ENCODE data around the gene OR4D9. TPM values are rescaled to one million over a fixed set of nuclear protein-coding genes. Genes with fewer than 3 reads are reported as not detected.

The OR4D9 gene
- total and polyA plus RNA-seq, 2 donors (not counting 1 experiment from before 2014, with no cell fraction given): not detected

DNA sequence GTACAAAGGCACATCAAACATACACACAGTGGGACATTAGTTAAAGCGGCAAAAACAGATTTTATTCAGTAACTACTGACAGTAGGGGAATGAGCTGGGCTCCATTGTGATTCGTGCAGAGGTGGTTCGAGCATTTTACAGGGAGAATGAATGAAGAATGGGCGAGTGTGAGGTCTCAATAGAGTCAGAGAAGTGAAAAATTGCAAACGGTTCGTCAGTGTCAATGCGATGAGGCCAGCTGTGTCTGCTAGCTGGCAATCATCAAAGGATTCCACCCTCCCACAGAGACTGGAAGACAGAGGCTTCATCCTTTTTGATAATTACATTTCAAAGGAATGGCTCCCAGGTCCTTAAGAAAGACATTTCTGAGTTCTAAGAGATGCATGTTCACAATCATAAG, 17.4 kb downstream of the OR4D9 start:
- Histone ChIP-seq H3K9ac (ENCODE audit: low read length) (no peak overlapping the region), H3K4me3 (ENCODE audit: control extremely low read depth in 1 of 5, extremely low read depth in 1 of 5, insufficient read depth in 1 of 5, low read depth in 2 of 5, low read length in 4 of 5) (no peak overlapping the region), H3K4me2 (replicated peaks; ENCODE audit: low read depth, low read length, poor library complexity, severe bottlenecking) (no peak overlapping the region), H3K27ac (ENCODE audit: low read length in 2 of 2) (no peak overlapping the region), H4K20me1 (ENCODE audit: control insufficient read depth, insufficient read depth, low read length, poor library complexity, severe bottlenecking) (no peaks in the 10 kb centered on the region), H3K9me3 (ENCODE audit: control extremely low read depth in 1 of 3, control insufficient read depth in 2 of 3, insufficient read depth in 1 of 3, low read length in 2 of 3) (no peaks in the 10 kb centered on the region), H3K79me2 (ENCODE audit: control insufficient read depth, insufficient read depth, low read length) (no peaks in the 10 kb centered on the region), H2AFZ (ENCODE audit: insufficient read depth, low read depth, low read length, poor library complexity, severe bottlenecking) (no peak overlapping the region), H3K36me3 (replicated peaks in 1 of 2; ENCODE audit: control extremely low read depth in 1 of 2, control insufficient read depth in 1 of 2, extremely low read depth in 1 of 2, insufficient read depth in 2 of 2, low read length in 1 of 2) (no peaks in the 10 kb centered on the region), H3K27me3 (replicated peaks in 1 of 4; ENCODE audit: control extremely low read depth in 1 of 4, control insufficient read depth in 3 of 4, insufficient read depth in 4 of 4, low read length in 3 of 4) (no peaks in the 10 kb centered on the region), H3K4me1 (ENCODE audit: control insufficient read depth in 2 of 2, insufficient read depth in 2 of 2, low read length in 2 of 2) (no peaks in the 10 kb centered on the region)
- intact Hi-C loops (cut with micrococcal nuclease): no loop called here
- POLR2A ChIA-PET: no interaction called here
- TF ChIP-seq, protein P1, sequence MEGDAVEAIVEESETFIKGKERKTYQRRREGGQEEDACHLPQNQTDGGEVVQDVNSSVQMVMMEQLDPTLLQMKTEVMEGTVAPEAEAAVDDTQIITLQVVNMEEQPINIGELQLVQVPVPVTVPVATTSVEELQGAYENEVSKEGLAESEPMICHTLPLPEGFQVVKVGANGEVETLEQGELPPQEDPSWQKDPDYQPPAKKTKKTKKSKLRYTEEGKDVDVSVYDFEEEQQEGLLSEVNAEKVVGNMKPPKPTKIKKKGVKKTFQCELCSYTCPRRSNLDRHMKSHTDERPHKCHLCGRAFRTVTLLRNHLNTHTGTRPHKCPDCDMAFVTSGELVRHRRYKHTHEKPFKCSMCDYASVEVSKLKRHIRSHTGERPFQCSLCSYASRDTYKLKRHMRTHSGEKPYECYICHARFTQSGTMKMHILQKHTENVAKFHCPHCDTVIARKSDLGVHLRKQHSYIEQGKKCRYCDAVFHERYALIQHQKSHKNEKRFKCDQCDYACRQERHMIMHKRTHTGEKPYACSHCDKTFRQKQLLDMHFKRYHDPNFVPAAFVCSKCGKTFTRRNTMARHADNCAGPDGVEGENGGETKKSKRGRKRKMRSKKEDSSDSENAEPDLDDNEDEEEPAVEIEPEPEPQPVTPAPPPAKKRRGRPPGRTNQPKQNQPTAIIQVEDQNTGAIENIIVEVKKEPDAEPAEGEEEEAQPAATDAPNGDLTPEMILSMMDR (IDR thresholded peaks at IDR 0.05): no peak
- no peak for TF ChIP-seq EZH2 (IDR thresholded peaks at IDR 0.05; ENCODE audit: borderline replicate concordance, insufficient read depth, low read depth, low read length, poor library complexity, severe bottlenecking)
- H3K9me3 Mint-ChIP-seq (ENCODE audit: insufficient read depth): no peaks in the 10 kb centered on the region
- CTCF ChIA-PET: interaction anchor here (0.9 to 1.6 kb wide), 2 partner anchors 9 to 152 kb away, joined by 4 read pairs; no protein-coding TSS in a partner anchor
- peaks cover 11% of the 10 kb centered on the region for H3K27me3 Mint-ChIP-seq
- 90% methylated on average over 6 of the region's 7 CpGs for whole genome bisulfite sequencing (ENCODE audit: insufficient coverage)
- H3K4me3 Mint-ChIP-seq: no peak overlapping the region
- no peak overlapping the region for H3K27ac Mint-ChIP-seq
- no peaks in the 10 kb centered on the region for H3K4me1 Mint-ChIP-seq
- no peak for DNase-seq
- ATAC-seq (ENCODE audit: low read depth): no peak

DNA sequence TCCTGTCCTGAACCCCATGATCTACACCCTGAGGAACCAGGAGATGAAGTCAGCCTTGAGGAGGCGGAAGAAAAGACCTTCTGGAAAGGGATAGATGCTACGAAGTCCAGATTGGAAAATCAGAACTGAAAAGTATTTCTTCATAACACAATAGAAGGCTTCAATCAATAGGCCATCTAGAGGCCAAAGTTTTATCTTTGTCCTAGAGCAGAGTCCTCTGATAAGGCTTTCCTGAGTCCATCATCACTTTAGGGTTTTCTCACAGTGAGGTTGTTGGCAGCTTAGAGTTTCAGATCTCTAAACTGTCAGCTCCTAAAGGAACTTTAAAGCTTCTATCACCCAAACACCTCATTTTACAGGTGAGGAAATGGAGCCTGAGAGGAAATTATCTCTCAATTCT, 21.3 kb downstream of the OR4D9 start:
- no peak overlapping the region for H3K27ac ChIP-seq (ENCODE audit: low read length in 2 of 2)
- no peaks in the 10 kb centered on the region for H3K9me3 ChIP-seq (ENCODE audit: control extremely low read depth in 1 of 3, control insufficient read depth in 2 of 3, insufficient read depth in 1 of 3, low read length in 2 of 3)
- Mint-ChIP-seq H3K27me3 (peaks cover 11% of the 10 kb centered on the region), H3K27ac (no peak overlapping the region), H3K4me3 (no peak overlapping the region), H3K9me3 (ENCODE audit: insufficient read depth) (no peaks in the 10 kb centered on the region), H3K4me1 (peaks cover 5% of the 10 kb centered on the region)
- no peak overlapping the region for H3K9ac ChIP-seq (ENCODE audit: low read length)
- no peaks in the 10 kb centered on the region for H4K20me1 ChIP-seq (ENCODE audit: control insufficient read depth, insufficient read depth, low read length, poor library complexity, severe bottlenecking)
- no peak overlapping the region for H3K4me3 ChIP-seq (ENCODE audit: control extremely low read depth in 1 of 5, extremely low read depth in 1 of 5, insufficient read depth in 1 of 5, low read depth in 2 of 5, low read length in 4 of 5)
- no CpG with 5 or more reads among the region's 2 CpGs for WGBS (ENCODE audit: insufficient coverage)
- no peak for ATAC-seq (ENCODE audit: low read depth)
- no peak for DNase-seq
- ChIA-PET CTCF (interaction anchor here (1.6 kb wide), 1 partner anchor 14 kb away, joined by 3 read pairs; no protein-coding TSS in a partner anchor), POLR2A (no interaction called here)
- no peaks in the 10 kb centered on the region for H3K27me3 ChIP-seq (replicated peaks in 1 of 4; ENCODE audit: control extremely low read depth in 1 of 4, control insufficient read depth in 3 of 4, insufficient read depth in 4 of 4, low read length in 3 of 4)
- intact Hi-C loops (cut with micrococcal nuclease): no loop called here
- H2AFZ ChIP-seq (ENCODE audit: insufficient read depth, low read depth, low read length, poor library complexity, severe bottlenecking): no peak overlapping the region
- no peak overlapping the region for H3K4me2 ChIP-seq (replicated peaks; ENCODE audit: low read depth, low read length, poor library complexity, severe bottlenecking)
- peaks cover 0 to 4% of the 10 kb centered on the region in 2 donors for H3K4me1 ChIP-seq (ENCODE audit: control insufficient read depth in 2 of 2, insufficient read depth in 2 of 2, low read length in 2 of 2)
- H3K79me2 ChIP-seq (ENCODE audit: control insufficient read depth, insufficient read depth, low read length): no peaks in the 10 kb centered on the region
- TF ChIP-seq EZH2 (IDR thresholded peaks at IDR 0.05; ENCODE audit: borderline replicate concordance, insufficient read depth, low read depth, low read length, poor library complexity, severe bottlenecking): no peak
- TF ChIP-seq, protein P1 (IDR thresholded peaks at IDR 0.05): no peak
- no peaks in the 10 kb centered on the region for H3K36me3 ChIP-seq (replicated peaks in 1 of 2; ENCODE audit: control extremely low read depth in 1 of 2, control insufficient read depth in 1 of 2, extremely low read depth in 1 of 2, insufficient read depth in 2 of 2, low read length in 1 of 2)

Measured in B cell (primary cell).